NCI-H82 treated with DMSO at 0.1 percent for 48 hours (cell line): Measurements from ENCODE around the gene XPO6.

Source experiments
- DNase-seq: peaks from one replicate; lab custom pipeline; 2025; ENCODE audit not compliant: unreplicated experiment; lab: John Stamatoyannopoulos, UW

XPO6 gene

GRCh38 chr16:28186752-28187151 is 25.0 kb downstream of the XPO6 start:
- DNase-seq = no peak

GRCh38 chr16:28185696-28186095 is 26.1 kb downstream of the XPO6 start:
- no peak for DNase-seq

GRCh38 chr16:28184625-28185024 is 27.1 kb downstream of the XPO6 start:
- no peak for DNase-seq

- no peak for DNase-seq
Measured at GRCh38 chr16:28183930-28184329, 27.8 kb downstream of the XPO6 start.

GRCh38 chr16:28183484-28183883 is 28.3 kb downstream of the XPO6 start:
- DNase-seq = no peak

- no peak for DNase-seq
Measured at GRCh38 chr16:28182801-28183200, 29.0 kb downstream of the XPO6 start.

GRCh38 chr16:28182183-28182582 is 29.6 kb downstream of the XPO6 start:
- DNase-seq = no peak

- DNase-seq = no peak
Measured at GRCh38 chr16:28181515-28181914, 30.2 kb downstream of the XPO6 start.

GRCh38 chr16:28180655-28181460 is 30.9 kb downstream of the XPO6 start:
- DNase-seq = no peak

- no peak for DNase-seq
Measured at GRCh38 chr16:28179354-28179753, 32.4 kb downstream of the XPO6 start.

- no peak for DNase-seq
Measured at GRCh38 chr16:28175715-28176114, 36.0 kb downstream of the XPO6 start.

GRCh38 chr16:28172336-28172735 is 39.4 kb downstream of the XPO6 start:
- DNase-seq = no peak

GRCh38 chr16:28171816-28172215 is 39.9 kb downstream of the XPO6 start:
- no peak for DNase-seq

GRCh38 chr16:28168991-28169554 is 42.7 kb downstream of the XPO6 start:
- DNase-seq = no peak

- DNase-seq = no peak
Measured at GRCh38 chr16:28167730-28168129, 44.0 kb downstream of the XPO6 start.

GRCh38 chr16:28167221-28167620 is 44.5 kb downstream of the XPO6 start:
- no peak for DNase-seq

GRCh38 chr16:28166394-28167208 is 45.2 kb downstream of the XPO6 start:
- no peak for DNase-seq

GRCh38 chr16:28165598-28165997 is 46.2 kb downstream of the XPO6 start:
- DNase-seq = no peak

- DNase-seq = no peak
Measured at GRCh38 chr16:28164140-28164539, 47.6 kb downstream of the XPO6 start.

GRCh38 chr16:28163699-28164098 is 48.1 kb downstream of the XPO6 start:
- no peak for DNase-seq

GRCh38 chr16:28162326-28162877 is 49.4 kb downstream of the XPO6 start:
- no peak for DNase-seq

- DNase-seq = no peak
Measured at GRCh38 chr16:28161626-28162025, 50.1 kb downstream of the XPO6 start.
